H1 (cell line): ENCODE measurements around the gene ERC1. TPM values are rescaled to one million over a fixed set of nuclear protein-coding genes. Genes with fewer than 3 reads are reported as not detected.

ENCODE experiments used
- CTCF ChIA-PET: fragments of 300-600 bp; sonication (Branson Sonifier 250); formaldehyde crosslinking; loops from one replicate; lab custom pipeline; 2021; ENCODE audit not compliant: partially characterized antibody; lab: Charles Lee
- POLR2A ChIA-PET: fragments of 300-600 bp; sonication (Branson Sonifier 250); formaldehyde crosslinking; loops from one replicate; lab custom pipeline; 2021; ENCODE audit warnings: inconsistent platforms; ENCODE audit not compliant: partially characterized antibody; lab: Charles Lee
- DNase-seq, 2 experiments: peaks; one replicate each; pipeline versions ENCODE4 v3.0.0 to v3.0.0-alpha.2; 2010 to 2022; ENCODE audit warnings: low spot score in 2 of 2, low read depth in 1 of 2, mixed read lengths in 1 of 2
- FAIRE-seq: peaks from 2 replicates; lab custom pipeline; 2011; peaks lifted over from hg19 to GRCh38; lab: Jason Lieb, UNC
- H2AFZ ChIP-seq: 2 replicates; pipeline ENCODE4 v1.8.1; 2012; ENCODE audit warnings: low read length, inconsistent platforms
- H2AK5ac ChIP-seq: 2 replicates; pipeline ENCODE4 v1.6.1; 2013; ENCODE audit warnings: low read depth, low read length
- H2BK120ac ChIP-seq: replicated peaks from 2 replicates; pipeline ENCODE3; 2013; ENCODE audit warnings: low read depth, low read length, inconsistent platforms
- H2BK12ac ChIP-seq: 2 replicates; pipeline ENCODE4 v1.6.1; 2013; ENCODE audit warnings: low read depth, low read length
- H2BK15ac ChIP-seq: 2 replicates; pipeline ENCODE4 v1.6.1; 2013; ENCODE audit warnings: low read length
- H2BK20ac ChIP-seq: 2 replicates; pipeline ENCODE4 v1.6.1; 2013; ENCODE audit warnings: low read length
- H2BK5ac ChIP-seq: 2 replicates; pipeline ENCODE4 v1.6.1; 2013; ENCODE audit warnings: low read depth, low read length
- H3K14ac ChIP-seq: 2 replicates; pipeline ENCODE4 v1.6.1; 2013; ENCODE audit warnings: inconsistent platforms; ENCODE audit not compliant: insufficient read length
- H3K18ac ChIP-seq: 2 replicates; pipeline ENCODE4 v1.6.1; 2013; ENCODE audit warnings: low read length; ENCODE audit errors: extremely low read depth
- H3K23ac ChIP-seq: 2 replicates; pipeline ENCODE4 v1.6.1; 2013; ENCODE audit warnings: inconsistent platforms; ENCODE audit not compliant: insufficient read length
- H3K23me2 ChIP-seq: 2 replicates; pipeline ENCODE4 v1.6.1; 2013; ENCODE audit warnings: low read depth, low read length
- H3K27ac ChIP-seq: 2 replicates; pipeline ENCODE4 v1.6.1; 2011; ENCODE audit warnings: low read depth, low read length, inconsistent platforms
- H3K27me3 ChIP-seq, 4 experiments: replicated peaks in 1 of 4; 1 replicate in 1 of 4; 2 replicates in 3 of 4; pipeline versions ENCODE4 v1.6.1 to v1.8.1; 2011 to 2013; ENCODE audit warnings: low read length in 3 of 4, mild to moderate bottlenecking in 3 of 4, inconsistent platforms in 2 of 4, mixed read lengths in 2 of 4, moderate library complexity in 1 of 4; ENCODE audit not compliant: control insufficient read depth in 3 of 4, insufficient read depth in 3 of 4; ENCODE audit errors: extremely low read depth in 1 of 4
- H3K36me3 ChIP-seq, 4 experiments: 2 replicates each; pipeline versions ENCODE4 v1.6.1 to v1.8.1; 2011 to 2013; ENCODE audit warnings: mild to moderate bottlenecking in 4 of 4, low read length in 3 of 4, moderate library complexity in 2 of 4, control low read depth in 1 of 4, inconsistent platforms in 1 of 4; ENCODE audit not compliant: insufficient read depth in 4 of 4, control insufficient read depth in 2 of 4
- H3K4ac ChIP-seq: replicated peaks from 2 replicates; pipeline ENCODE3; 2013; ENCODE audit warnings: low read length, low read depth, mixed read lengths, inconsistent platforms; ENCODE audit not compliant: insufficient read length
- H3K4me1 ChIP-seq, 4 experiments: replicated peaks in 1 of 4; 1 replicate in 1 of 4; 2 replicates in 3 of 4; pipeline versions ENCODE4 v1.6.1 to v1.8.1; 2011 to 2013; ENCODE audit warnings: low read length in 3 of 4, inconsistent platforms in 2 of 4, mixed read lengths in 1 of 4; ENCODE audit not compliant: insufficient read depth in 4 of 4, control insufficient read depth in 3 of 4
- H3K4me2 ChIP-seq, 2 experiments: 2 replicates each; pipeline versions ENCODE4 v1.6.1 to v1.8.1; 2011 to 2013; ENCODE audit warnings: low read depth in 2 of 2, low read length in 2 of 2, control low read depth in 1 of 2, inconsistent platforms in 1 of 2, mild to moderate bottlenecking in 1 of 2; ENCODE audit not compliant: insufficient read depth in 1 of 2
- H3K4me3 ChIP-seq, 4 experiments: fragments of 200-600, 300-600 bp in 1 of 4; sonication (generic), shearing (Covaris generic), sonication (Bioruptor Twin) in 1 of 4; 2 replicates each; pipeline versions ENCODE4 v1.5.1 to v1.8.1; 2011 to 2016; ENCODE audit warnings: low read length in 4 of 4, low read depth in 3 of 4, control low read depth in 2 of 4, inconsistent platforms in 2 of 4, mild to moderate bottlenecking in 2 of 4, mixed read lengths in 1 of 4, moderate library complexity in 1 of 4; ENCODE audit not compliant: insufficient read depth in 2 of 4; ENCODE audit errors: extremely low read depth in 1 of 4
- H3K56ac ChIP-seq: replicated peaks from 2 replicates; pipeline ENCODE3; 2013; ENCODE audit warnings: low read depth, mild to moderate bottlenecking, mixed read lengths, low read length, inconsistent platforms; ENCODE audit not compliant: insufficient read length
- H3K79me1 ChIP-seq: 2 replicates; pipeline ENCODE4 v1.6.1; 2013; ENCODE audit warnings: low read depth, low read length, control low read depth
- H3K79me2 ChIP-seq, 2 experiments: 2 replicates each; pipeline versions ENCODE4 v1.6.1 to v1.8.1; 2012 to 2013; ENCODE audit warnings: low read length in 2 of 2, mild to moderate bottlenecking in 2 of 2, inconsistent platforms in 1 of 2; ENCODE audit not compliant: insufficient read depth in 2 of 2, control insufficient read depth in 1 of 2
- H3K9ac ChIP-seq, 4 experiments: replicated peaks in 1 of 4; 1 replicate in 1 of 4; 2 replicates in 3 of 4; pipeline versions ENCODE4 v1.6.1 to v1.8.1; 2011 to 2013; ENCODE audit warnings: low read depth in 3 of 4, low read length in 3 of 4, control low read depth in 2 of 4, mild to moderate bottlenecking in 2 of 4, moderate library complexity in 2 of 4, inconsistent platforms in 1 of 4; ENCODE audit errors: extremely low read depth in 1 of 4
- H3K9me3 ChIP-seq, 2 experiments: 2 replicates each; pipeline versions ENCODE4 v1.6.1 to v1.8.1; 2012 to 2013; ENCODE audit warnings: mild to moderate bottlenecking in 2 of 2, moderate library complexity in 2 of 2, control low read depth in 1 of 2, inconsistent platforms in 1 of 2, low read depth in 1 of 2, low read length in 1 of 2, mixed read lengths in 1 of 2; ENCODE audit not compliant: insufficient read depth in 2 of 2
- H4K20me1 ChIP-seq, 2 experiments: replicated peaks in 1 of 2; 2 replicates each; pipeline versions ENCODE3 to v1.8.1; 2011 to 2013; ENCODE audit warnings: inconsistent platforms in 2 of 2, low read length in 2 of 2, mild to moderate bottlenecking in 1 of 2; ENCODE audit not compliant: insufficient read depth in 2 of 2, control insufficient read depth in 1 of 2
- H4K5ac ChIP-seq: 2 replicates; pipeline ENCODE4 v1.6.1; 2013; ENCODE audit warnings: low read length, low read depth, mixed read lengths, inconsistent platforms; ENCODE audit not compliant: insufficient read length
- H4K8ac ChIP-seq: 2 replicates; pipeline ENCODE4 v1.8.0; 2013; ENCODE audit warnings: mild to moderate bottlenecking, moderate library complexity, low read length, inconsistent platforms; ENCODE audit not compliant: insufficient read depth; ENCODE audit errors: extremely low read depth
- H4K91ac ChIP-seq: replicated peaks from 2 replicates; pipeline ENCODE3; 2013; ENCODE audit warnings: low read length, mixed read lengths, inconsistent platforms; ENCODE audit not compliant: insufficient read length
- EGR1 ChIP-seq: IDR thresholded peaks from 2 replicates; pipeline ENCODE4 v1.6.1; 2011; ENCODE audit warnings: low read depth, low read length, borderline replicate concordance
- MAX ChIP-seq: IDR thresholded peaks from 2 replicates; pipeline ENCODE4 v1.6.1; 2012; ENCODE audit warnings: inconsistent platforms
- TCF12 ChIP-seq: IDR thresholded peaks from 2 replicates; pipeline ENCODE4 v1.6.1; 2011; ENCODE audit warnings: low read depth, mild to moderate bottlenecking, low read length
- TEAD4 ChIP-seq: IDR thresholded peaks from 2 replicates; pipeline ENCODE4 v1.6.1; 2012; ENCODE audit warnings: low read depth, low read length, inconsistent platforms, mixed read lengths
- WGBS, 2 experiments: shearing (Covaris generic) in 1 of 2; methylation state at CpG; one replicate each; pipeline versions ENCODE4 v1.1.6 to v1.1.7; 2013 to 2015; ENCODE audit warnings: low lambda C conversion rate in 2 of 2, mixed read lengths in 2 of 2, inconsistent platforms in 1 of 2, low coverage in 1 of 2, missing lambda C conversion rate in 1 of 2; ENCODE audit not compliant: insufficient replicate concordance in 2 of 2, insufficient coverage in 1 of 2, insufficient read length in 1 of 2; ENCODE audit errors: extremely low coverage in 1 of 2, missing lambda C conversion rate in 1 of 2; 5-methylcytosine and 5-hydroxymethylcytosine counted together
- polyA plus RNA-seq, 7 experiments: library from polyadenylated mRNA; depleted of rRNA in 3 of 7; stranded (reverse) in 5 of 7; unstranded in 2 of 7; fragments of >200 nt in 5 of 7; fragments of 200-250 nt in 2 of 7; gene quantifications; 1 replicate in 5 of 7; 2 replicates in 1 of 7; 4 replicates in 1 of 7; pipeline versions ENCODE4 v1.2.1 to v1.2.3, GENCODE V29; 2011 to 2013; ENCODE audit warnings: missing spikeins in 2 of 7, mixed read lengths in 2 of 7
- total RNA-seq: library from RNA; stranded (reverse); fragmentation: NEBNext Ultra II Directional; extraction: Animal tissue kit (Norgen Biotek cat#: 25700); gene quantifications from 2 replicates; pipeline ENCODE4 v1.2.1, GENCODE V29; 2021

Gene ERC1
- total and polyA plus RNA-seq, 2 of the 8 experiments (the other 6 are each of a cell fraction or from before 2014, with no cell fraction given): 7.8 to 45.7 TPM

DNA sequence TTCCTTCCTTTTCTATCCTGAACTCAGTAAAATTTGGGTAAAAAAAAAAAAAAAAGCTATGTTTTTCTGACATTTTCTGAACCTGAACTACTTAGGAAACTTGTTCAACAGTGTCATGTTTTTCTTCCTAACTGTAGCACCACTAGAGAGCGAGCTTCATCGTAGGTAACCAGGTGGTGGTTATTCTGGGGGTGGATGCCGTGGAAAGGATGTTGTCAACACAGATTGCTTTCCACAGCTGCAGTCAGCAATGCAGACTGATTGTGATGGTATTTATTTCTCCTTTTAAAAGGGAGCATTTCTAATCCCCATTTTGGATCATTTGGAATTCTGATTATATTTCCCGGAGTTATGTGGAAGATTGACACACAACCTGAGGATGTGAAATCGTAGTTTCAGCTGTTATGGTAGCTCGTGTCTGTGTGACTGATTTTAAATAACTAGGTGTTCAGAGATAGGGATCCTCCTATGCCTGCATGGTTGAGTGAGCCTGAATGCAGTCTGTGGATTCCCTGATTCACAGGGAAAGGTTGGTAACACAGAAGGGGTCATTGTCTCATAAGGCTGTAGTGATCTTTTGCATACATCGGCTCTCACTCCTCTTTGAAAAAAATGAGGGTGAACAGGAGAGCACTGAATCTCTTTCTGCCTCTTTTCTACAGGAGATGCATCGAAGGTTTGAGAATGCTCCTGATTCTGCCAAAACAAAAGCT, 113.2 kb downstream of the ERC1 start:
- no peak overlapping the region for H3K4ac ChIP-seq
- no peak overlapping the region for H3K23ac ChIP-seq
- H3K18ac ChIP-seq: no peak overlapping the region
- H2AK5ac ChIP-seq: no peak overlapping the region
- no peak overlapping the region for H3K56ac ChIP-seq
- H4K5ac ChIP-seq: no peak overlapping the region
- CTCF ChIA-PET: interaction anchor here (0.6 to 4.0 kb wide), 11 partner anchors 10 to 930 kb away, joined by 3 to 29 read pairs (median 3); no protein-coding TSS in a partner anchor
- H4K20me1 ChIP-seq: peaks cover 0 to 4% of the 10 kb centered on the region in 2 experiments
- H3K27ac ChIP-seq: no peak overlapping the region
- no peak overlapping the region for H3K9ac ChIP-seq
- H2BK12ac ChIP-seq: no peak overlapping the region
- H4K91ac ChIP-seq: no peak overlapping the region
- FAIRE-seq (no peak), DNase-seq (no peak)
- H3K14ac ChIP-seq: no peak overlapping the region
- H3K23me2 ChIP-seq: no peaks in the 10 kb centered on the region
- H3K79me1 ChIP-seq: peaks cover 2% of the 10 kb centered on the region; the same call in 1 of the 2 replicates
- peaks cover 0 to 6% of the 10 kb centered on the region in 2 experiments; a peak in 1 of 4 replicates for H3K79me2 ChIP-seq
- POLR2A ChIA-PET: interaction anchor here (1.0 kb wide), 1 partner anchor 153 kb away, joined by 4 read pairs; no protein-coding TSS in a partner anchor
- WGBS, 2 experiments: 93% methylated on average over 8 of the region's 8 CpGs; no CpG with 5 or more reads in 1 of the 2 experiments
- no peaks in the 10 kb centered on the region for H3K27me3 ChIP-seq
- no peaks in the 10 kb centered on the region; a peak in 1 of 8 replicates for H3K36me3 ChIP-seq
- H2BK20ac ChIP-seq: no peak overlapping the region
- peaks cover 0 to 7% (median 0%) of the 10 kb centered on the region in 4 experiments; a peak in 1 of 7 replicates for H3K4me1 ChIP-seq
- H3K9me3 ChIP-seq: no peaks in the 10 kb centered on the region
- H2BK5ac ChIP-seq: no peak overlapping the region
- no peak overlapping the region for H2BK15ac ChIP-seq
- no peak overlapping the region for H2BK120ac ChIP-seq
- no peak overlapping the region for H3K4me2 ChIP-seq
- H2AFZ ChIP-seq: no peak overlapping the region
- H3K4me3 ChIP-seq: no peak overlapping the region
- H4K8ac ChIP-seq: no peak overlapping the region
- no peak for TF ChIP-seq EGR1
- TF ChIP-seq TCF12: no peak
- TF ChIP-seq MAX: no peak
- no peak for TF ChIP-seq TEAD4
